GM23338 (cell line): ENCODE results near the gene FAM161B. TPM values are rescaled to one million over a fixed set of nuclear protein-coding genes. Genes with fewer than 3 reads are reported as not detected.

Experiments
- ATAC-seq: fragments of 200-7000 bp; cut with Tn5 transposase; 3 replicates; pipeline ENCODE4 v1.9.1; 2020
- DNase-seq: peaks from one replicate; pipeline ENCODE4 v3.0.0-alpha.2; 2015; ENCODE audit warnings: low spot score
- H2AFZ ChIP-seq: fragments of 200-600 bp; sonication (generic); 2 replicates; pipeline ENCODE4 v1.8.0; 2016; ENCODE audit warnings: antibody characterized with exemption, mild to moderate bottlenecking, moderate library complexity
- H3F3A ChIP-seq: fragments of 200-600 bp; sonication (generic); replicated peaks from 2 replicates; pipeline ENCODE4 v1.8.0; 2017; ENCODE audit warnings: antibody characterized with exemption, mixed run types, low read depth
- H3K27ac ChIP-seq: fragments of 200-600 bp; sonication (generic); 2 replicates; pipeline ENCODE4 v1.6.1; 2016; ENCODE audit warnings: low read depth
- H3K27me3 ChIP-seq: fragments of 200-600 bp; sonication (generic); 2 replicates; pipeline ENCODE4 v1.8.0; 2016; ENCODE audit warnings: mild to moderate bottlenecking, mixed run types, moderate library complexity; ENCODE audit not compliant: insufficient read depth
- H3K36me3 ChIP-seq: fragments of 200-600 bp; sonication (generic); 2 replicates; pipeline ENCODE4 v1.8.0; 2016; ENCODE audit warnings: mild to moderate bottlenecking; ENCODE audit not compliant: insufficient read depth
- H3K4me1 ChIP-seq: fragments of 200-600 bp; sonication (generic); 2 replicates; pipeline ENCODE4 v1.8.0; 2016; ENCODE audit warnings: mild to moderate bottlenecking, moderate library complexity; ENCODE audit not compliant: insufficient read depth
- H3K4me2 ChIP-seq: fragments of 200-600 bp; sonication (generic); 2 replicates; pipeline ENCODE4 v1.7.1; 2017; ENCODE audit warnings: mixed run types
- H3K4me3 ChIP-seq: fragments of 200-600 bp; sonication (generic); 2 replicates; pipeline ENCODE4 v1.6.1; 2016; ENCODE audit warnings: mixed run types
- H3K79me2 ChIP-seq: fragments of 200-600 bp; sonication (generic); replicated peaks from 2 replicates; pipeline ENCODE4 v1.8.0; 2017; ENCODE audit warnings: mild to moderate bottlenecking; ENCODE audit not compliant: insufficient read depth
- H3K9me2 ChIP-seq: fragments of 200-600 bp; sonication (generic); 2 replicates; pipeline ENCODE4 v1.8.0; 2017; ENCODE audit not compliant: insufficient read depth
- H4K20me1 ChIP-seq: fragments of 200-600 bp; sonication (generic); replicated peaks from 2 replicates; pipeline ENCODE4 v1.8.0; 2017; ENCODE audit warnings: mild to moderate bottlenecking; ENCODE audit not compliant: insufficient read depth
- H3K27ac Mint-ChIP-seq: 2 replicates; pipeline ENCODE4 v1.8.0; 2020; ENCODE audit warnings: inconsistent platforms, mild to moderate bottlenecking, moderate library complexity, mixed read lengths
- H3K27me3 Mint-ChIP-seq: 3 replicates; pipeline ENCODE4 v1.8.0; 2022; ENCODE audit warnings: low read depth, mild to moderate bottlenecking, moderate library complexity, mixed read lengths, inconsistent platforms; ENCODE audit not compliant: insufficient read depth, poor library complexity
- H3K36me3 Mint-ChIP-seq: 3 replicates; pipeline ENCODE4 v1.8.0; 2021; ENCODE audit warnings: low read depth, mild to moderate bottlenecking, inconsistent platforms, moderate library complexity, mixed read lengths
- H3K4me1 Mint-ChIP-seq: 3 replicates; pipeline ENCODE4 v1.8.0; 2020; ENCODE audit warnings: mild to moderate bottlenecking, inconsistent platforms, mixed read lengths
- H3K4me3 Mint-ChIP-seq: 3 replicates; pipeline ENCODE4 v1.8.0; 2021; ENCODE audit warnings: moderate library complexity, mild to moderate bottlenecking, inconsistent platforms, mixed read lengths
- H3K9me3 Mint-ChIP-seq: 3 replicates; pipeline ENCODE4 v1.8.0; 2020; ENCODE audit warnings: moderate library complexity, mild to moderate bottlenecking, inconsistent platforms, mixed read lengths
- ETS1 ChIP-seq: IDR thresholded peaks from 2 replicates; pipeline ENCODE4 v1.6.1; 2016; ENCODE audit warnings: antibody characterized with exemption
- EZH2 ChIP-seq: fragments of 200-600 bp; sonication (generic); IDR thresholded peaks from one replicate; pipeline ENCODE4 v1.8.0; 2017; ENCODE audit warnings: antibody characterized with exemption, mild to moderate bottlenecking, low read depth; ENCODE audit not compliant: unreplicated experiment
- JUNB ChIP-seq: IDR thresholded peaks from one replicate; pipeline ENCODE4 v1.6.1; 2016; ENCODE audit warnings: antibody characterized with exemption; ENCODE audit not compliant: unreplicated experiment
- POLR2AphosphoS5 ChIP-seq: IDR thresholded peaks from 2 replicates; pipeline ENCODE4 v1.6.1; 2016; ENCODE audit warnings: antibody characterized with exemption, low read depth
- ZNF114 ChIP-seq: fragments of 250-450 bp; sonication (Bioruptor Pico); IDR thresholded peaks from 2 replicates; pipeline ENCODE4 v1.5.0; 2020; ENCODE audit warnings: mild to moderate bottlenecking, moderate library complexity
- ZNF331 ChIP-seq: fragments of 250-450 bp; sonication (Bioruptor Pico); IDR thresholded peaks from 2 replicates; pipeline ENCODE4 v1.5.0; 2020; ENCODE audit warnings: low read depth, mild to moderate bottlenecking, moderate library complexity
- ZNF462 ChIP-seq: fragments of 250-450 bp; sonication (Bioruptor Pico); IDR thresholded peaks from 2 replicates; pipeline ENCODE4 v1.5.0; 2020; ENCODE audit warnings: mild to moderate bottlenecking, moderate library complexity
- polyA plus RNA-seq: library from polyadenylated mRNA; unstranded; fragments of >200 nt; fragmentation: Nextera tagmentation; extraction: Ambion mirVana; gene quantifications from 2 replicates; pipeline ENCODE4 v1.2.1, GENCODE V29; 2016
- total RNA-seq: library from RNA; depleted of rRNA; stranded (reverse); fragments of >200 nt; shearing (Covaris generic); gene quantifications from 2 replicates; pipeline ENCODE4 v1.2.3, GENCODE V29; 2014

The FAM161B gene
- total and polyA plus RNA-seq, 2 experiments from 2014 or later: 0.28 to 2.8 TPM

GRCh38 chr14:73937012-73937411 is 12.9 kb downstream of the FAM161B start:
- H3F3A ChIP-seq: no peaks in the 10 kb centered on the region
- no peak for TF ChIP-seq JUNB
- TF ChIP-seq ETS1: no peak
- TF ChIP-seq POLR2AphosphoS5: no peak
- no peak for TF ChIP-seq ZNF331 (CRISPR knock-in tag)
- TF ChIP-seq EZH2: no peak
- no peak for TF ChIP-seq ZNF114
- TF ChIP-seq ZNF462 (CRISPR knock-in tag): no peak
- no peak for ATAC-seq
- H3K4me1 ChIP-seq: no peaks in the 10 kb centered on the region
- Mint-ChIP-seq H3K4me3 (no peak overlapping the region), H3K27ac (no peak overlapping the region), H3K4me1 (no peaks in the 10 kb centered on the region), H3K36me3 (no peaks in the 10 kb centered on the region), H3K9me3 (no peaks in the 10 kb centered on the region), H3K27me3 (no peaks in the 10 kb centered on the region)
- H3K4me3 ChIP-seq: no peak overlapping the region
- H3K79me2 ChIP-seq: no peaks in the 10 kb centered on the region
- no peak overlapping the region for H3K4me2 ChIP-seq
- no peaks in the 10 kb centered on the region for H3K27me3 ChIP-seq
- H3K9me2 ChIP-seq: no peaks in the 10 kb centered on the region
- peaks cover 1% of the 10 kb centered on the region for H3K36me3 ChIP-seq
- no peak for DNase-seq
- H4K20me1 ChIP-seq: no peaks in the 10 kb centered on the region; the same call in 1 of the 2 replicates
- no peak overlapping the region for H3K27ac ChIP-seq
- H2AFZ ChIP-seq: no peak overlapping the region
